SK-N-SH (cell line): ENCODE results near the gene ASCC2. TPM values are rescaled to one million over a fixed set of nuclear protein-coding genes. Genes with fewer than 3 reads are reported as not detected.
"Not testable (repeated sequence)": the region's sequence is repeated elsewhere in the genome, so short reads cannot be mapped to it uniquely, and the experiment has no call there.

Source experiments
- CTCF ChIA-PET: fragments of 300-600, 350-600 bp; formaldehyde crosslinking; extraction: SDS; loops from one replicate; lab custom pipeline; 2021; lab: Yijun Ruan, JAX
- POLR2A ChIA-PET: fragments of 350-600 bp; sonication (Branson Sonifier 250); formaldehyde crosslinking; extraction: SDS; loops from one replicate; lab custom pipeline; 2020; ENCODE audit warnings: antibody characterized with exemption, inconsistent platforms; lab: Yijun Ruan, JAX
- DNase-seq: peaks from one replicate; pipeline ENCODE4 v3.0.0; 2012
- H2AFZ ChIP-seq: fragments of 200-600 bp; sonication (generic); 2 replicates; pipeline ENCODE4 v1.8.1; 2016; ENCODE audit warnings: antibody characterized with exemption, mild to moderate bottlenecking, low read depth
- H3F3A ChIP-seq: fragments of 200-600 bp; sonication (generic); replicated peaks from 2 replicates; pipeline ENCODE3; 2016; ENCODE audit warnings: antibody characterized with exemption, mild to moderate bottlenecking; ENCODE audit not compliant: insufficient read depth
- H3K27ac ChIP-seq, 2 experiments: fragments of 200-500 bp in 1 of 2; fragments of 200-600 bp in 1 of 2; sonication (Bioruptor generic) in 1 of 2; sonication (generic), shearing (Covaris generic) in 1 of 2; 2 replicates each; pipeline versions ENCODE4 v1.5.1 to v1.6.1; 2014 to 2016; ENCODE audit warnings: low read depth in 2 of 2, inconsistent platforms in 1 of 2, low read length in 1 of 2, mild to moderate bottlenecking in 1 of 2, mixed read lengths in 1 of 2
- H3K27me3 ChIP-seq: fragments of 200-600 bp; sonication (generic), shearing (Covaris generic); 2 replicates; pipeline ENCODE4 v1.6.1; 2016; ENCODE audit warnings: mixed run types; ENCODE audit not compliant: insufficient read depth
- H3K36me3 ChIP-seq, 2 experiments: fragments of 200-500 bp in 1 of 2; fragments of 200-600 bp in 1 of 2; sonication (Bioruptor generic) in 1 of 2; sonication (generic) in 1 of 2; replicated peaks in 1 of 2; 2 replicates each; pipeline versions ENCODE3 to v1.5.1; 2014 to 2016; ENCODE audit warnings: low read length in 1 of 2, mild to moderate bottlenecking in 1 of 2; ENCODE audit not compliant: insufficient read depth in 2 of 2, control insufficient read depth in 1 of 2
- H3K4me1 ChIP-seq, 2 experiments: fragments of 200-500 bp in 1 of 2; fragments of 200-600 bp in 1 of 2; sonication (Bioruptor generic) in 1 of 2; sonication (generic), shearing (Covaris generic) in 1 of 2; 2 replicates each; pipeline versions ENCODE4 v1.5.1 to v1.6.1; 2014 to 2016; ENCODE audit warnings: low read depth in 1 of 2, low read length in 1 of 2, mixed run types in 1 of 2; ENCODE audit not compliant: insufficient read depth in 2 of 2, control insufficient read depth in 1 of 2
- H3K4me2 ChIP-seq: fragments of 200-600 bp; sonication (generic), shearing (Covaris generic); 2 replicates; pipeline ENCODE4 v1.6.1; 2017; ENCODE audit warnings: mixed run types
- H3K4me3 ChIP-seq, 2 experiments: fragments of 200-500 bp in 1 of 2; fragments of 200-600 bp in 1 of 2; sonication (Bioruptor generic) in 1 of 2; sonication (generic), shearing (Covaris generic) in 1 of 2; 2 replicates each; pipeline versions ENCODE4 v1.5.1 to v1.8.1; 2014 to 2016; ENCODE audit warnings: low read depth in 2 of 2, inconsistent platforms in 1 of 2, low read length in 1 of 2, mild to moderate bottlenecking in 1 of 2, mixed read lengths in 1 of 2, moderate library complexity in 1 of 2
- H3K79me2 ChIP-seq: fragments of 200-600 bp; sonication (generic); 2 replicates; pipeline ENCODE4 v1.8.1; 2017; ENCODE audit warnings: mild to moderate bottlenecking; ENCODE audit not compliant: insufficient read depth
- H3K9ac ChIP-seq: fragments of 200-600 bp; sonication (generic); 2 replicates; pipeline ENCODE4 v1.6.1; 2017; ENCODE audit warnings: mixed run types
- H3K9me2 ChIP-seq: fragments of 200-600 bp; sonication (generic); 2 replicates; pipeline ENCODE4 v1.6.1; 2017; ENCODE audit warnings: mixed run types
- H3K9me3 ChIP-seq: fragments of 200-600 bp; sonication (generic); 2 replicates; pipeline ENCODE4 v1.6.1; 2017; ENCODE audit warnings: mixed run types, mild to moderate bottlenecking, moderate library complexity
- H4K20me1 ChIP-seq: fragments of 200-600 bp; sonication (generic); 2 replicates; pipeline ENCODE4 v1.6.1; 2017; ENCODE audit warnings: mild to moderate bottlenecking, mixed run types; ENCODE audit not compliant: insufficient read depth
- CHD2 ChIP-seq: fragments of 150-350 bp; IDR thresholded peaks from 2 replicates; pipeline ENCODE4 v1.6.1; 2018; ENCODE audit warnings: low read length; ENCODE audit not compliant: partially characterized antibody
- EP300 ChIP-seq, 2 experiments: IDR thresholded peaks; 2 replicates each; pipeline versions ENCODE4 v1.4.0 to v1.6.1; 2012; ENCODE audit warnings: borderline replicate concordance in 1 of 2, low read depth in 1 of 2, low read length in 1 of 2
- FOSL2 ChIP-seq: IDR thresholded peaks from 2 replicates; pipeline ENCODE4 v1.4.0; 2012; ENCODE audit warnings: low read depth, mild to moderate bottlenecking, moderate library complexity, borderline replicate concordance
- GABPA ChIP-seq: IDR thresholded peaks from 2 replicates; pipeline ENCODE4 v1.4.0; 2012; ENCODE audit warnings: low read depth, mild to moderate bottlenecking
- MAX ChIP-seq: IDR thresholded peaks from 2 replicates; pipeline ENCODE4 v1.4.0; 2012; ENCODE audit warnings: low read depth
- MEF2A ChIP-seq: IDR thresholded peaks from 2 replicates; pipeline ENCODE4 v1.4.0; 2012; ENCODE audit warnings: low read depth, borderline replicate concordance
- NRF1 ChIP-seq: IDR thresholded peaks from 2 replicates; pipeline ENCODE4 v1.6.1; 2012; ENCODE audit warnings: low read depth, mild to moderate bottlenecking, low read length
- RCOR1 ChIP-seq: fragments of 150-350 bp; IDR thresholded peaks from 2 replicates; pipeline ENCODE4 v1.6.1; 2017; ENCODE audit warnings: antibody characterized with exemption, low read length
- RFX5 ChIP-seq: IDR thresholded peaks from 2 replicates; pipeline ENCODE4 v1.6.1; 2012; ENCODE audit warnings: mild to moderate bottlenecking, improper control_type of control experiment, low read length
- SMC3 ChIP-seq: IDR thresholded peaks from 2 replicates; pipeline ENCODE4 v1.6.1; 2012; ENCODE audit warnings: low read depth, low read length, improper control_type of control experiment
- USF1 ChIP-seq: IDR thresholded peaks from 2 replicates; pipeline ENCODE4 v1.4.0; 2012; ENCODE audit warnings: low read depth, borderline replicate concordance
- WGBS: methylation state at CpG from one replicate; pipeline ENCODE4 v1.1.6; 2017; ENCODE audit warnings: low lambda C conversion rate; 5-methylcytosine and 5-hydroxymethylcytosine counted together
- polyA plus RNA-seq, 3 experiments: library from polyadenylated mRNA; depleted of rRNA; stranded (reverse); fragments of >200 nt; gene quantifications; 2 replicates each; pipeline ENCODE4 v1.2.3, GENCODE V29; 2012

Gene ASCC2
- polyA plus RNA-seq, 1 of the 3 experiments (the other 2 are of a cell fraction): 82.0 TPM

GRCh38 chr22:29840498-29840897, 2.4 kb upstream of the ASCC2 start:
- H3K27ac ChIP-seq: no peak overlapping the region
- no peaks in the 10 kb centered on the region for H3K27me3 ChIP-seq
- no peak for DNase-seq
- no peak overlapping the region for H2AFZ ChIP-seq
- POLR2A ChIA-PET: no interaction called here
- peaks cover 8% of the 10 kb centered on the region for H3F3A ChIP-seq
- no peaks in the 10 kb centered on the region for H3K9me3 ChIP-seq
- CTCF ChIA-PET: interaction anchor here (1.1 kb wide), 1 partner anchor 165 kb away, joined by 4 read pairs; no protein-coding TSS in a partner anchor
- no peak overlapping the region for H3K4me2 ChIP-seq
- TF ChIP-seq SMC3 (no peak), MAX (no peak)
- H3K9ac ChIP-seq: no peak overlapping the region
- H4K20me1 ChIP-seq: no peaks in the 10 kb centered on the region
- H3K79me2 ChIP-seq: peaks cover 25% of the 10 kb centered on the region
- no peaks in the 10 kb centered on the region for H3K36me3 ChIP-seq
- H3K4me1 ChIP-seq: peaks cover 6 to 7% of the 10 kb centered on the region in 2 experiments; a peak in 2 of 4 replicates
- no peaks in the 10 kb centered on the region for H3K9me2 ChIP-seq
- H3K4me3 ChIP-seq: no peak overlapping the region

GRCh38 chr22:29839039-29839438, 965 bp upstream of the ASCC2 start:
- CTCF ChIA-PET: no interaction called here
- H3K4me2 ChIP-seq: no peak overlapping the region

GRCh38 chr22:29838599-29838956, 504 bp upstream of the ASCC2 start:
- Histone ChIP-seq H3K36me3 (peaks cover 5 to 8% of the 10 kb centered on the region in 2 experiments), H3K27ac (peak overlapping the region; percentile 66 to 86), H3K9me2 (no peaks in the 10 kb centered on the region), H3K27me3 (no peaks in the 10 kb centered on the region), H3K4me2 (peak overlapping the region; percentile 85), H3F3A (peaks cover 8% of the 10 kb centered on the region), H4K20me1 (no peaks in the 10 kb centered on the region), H3K9me3 (no peaks in the 10 kb centered on the region), H3K79me2 (peaks cover 42% of the 10 kb centered on the region), H2AFZ (peak overlapping the region; percentile 86), H3K4me1 (peaks cover 6 to 7% of the 10 kb centered on the region in 2 experiments; a peak in 2 of 4 replicates), H3K4me3 (peak overlapping the region; percentile 87 to 92), H3K9ac (peak overlapping the region; percentile 50; the same call in 1 of the 2 replicates)
- 44% methylated on average over 5 of the region's 5 CpGs for WGBS
- POLR2A ChIA-PET: interaction anchor here (0.8 to 1.2 kb wide), 2 partner anchors 72 to 141 kb away, joined by 3 read pairs; partner anchors contain the start of gene ZMAT5
- TF ChIP-seq GABPA (no peak), EP300 (IDR thresholded peaks at IDR 0.05; ENCODE audit: borderline replicate concordance in 1 of 2, low read depth in 1 of 2, low read length in 1 of 2) (no peak)
- CTCF ChIA-PET: no interaction called here
- peak; percentile 30 for DNase-seq

More at GRCh38 chr22:29839039-29839438, 965 bp upstream of the ASCC2 start:
- Histone ChIP-seq H3K9ac (no peak overlapping the region), H3K4me3 (no peak overlapping the region), H3K36me3 (peaks cover 2 to 3% of the 10 kb centered on the region in 2 experiments), H4K20me1 (no peaks in the 10 kb centered on the region), H3K27me3 (no peaks in the 10 kb centered on the region), H3K9me2 (no peaks in the 10 kb centered on the region), H3K4me1 (peaks cover 6 to 7% of the 10 kb centered on the region in 2 experiments; a peak in 2 of 4 replicates), H2AFZ (no peak overlapping the region; the same call in 1 of the 2 replicates), H3K9me3 (no peaks in the 10 kb centered on the region), H3K79me2 (peaks cover 37% of the 10 kb centered on the region), H3F3A (peaks cover 8% of the 10 kb centered on the region), H3K27ac (peak overlapping the region; percentile 66 to 86; a peak in 2 of 4 replicates)
- WGBS: 60% methylated on average over 1 of the region's 1 CpG
- POLR2A ChIA-PET: no interaction called here
- DNase-seq: no peak
- TF ChIP-seq NRF1: no peak
- TF ChIP-seq RFX5: no peak
- TF ChIP-seq RCOR1: no peak
- TF ChIP-seq EP300 (IDR thresholded peaks at IDR 0.05; ENCODE audit: borderline replicate concordance in 1 of 2, low read depth in 1 of 2, low read length in 1 of 2): no peak
- no peak for TF ChIP-seq MEF2A
- TF ChIP-seq FOSL2: no peak
- no peak for TF ChIP-seq USF1
- TF ChIP-seq CHD2: no peak
- TF ChIP-seq SMC3: no peak

- H2AFZ ChIP-seq, H3K9ac ChIP-seq, H3F3A ChIP-seq, DNase-seq, H3K9me3 ChIP-seq, H3K27me3 ChIP-seq, H3K27ac ChIP-seq, POLR2A ChIA-PET, H3K9me2 ChIP-seq, H4K20me1 ChIP-seq: not testable (repeated sequence)
- Histone ChIP-seq H3K79me2 (peaks cover 51% of the 10 kb centered on the region), H3K36me3 (peaks cover 13 to 17% of the 10 kb centered on the region in 2 experiments), H3K4me1 (peaks cover 0 to 11% of the 10 kb centered on the region in 2 experiments; a peak in 2 of 4 replicates), H3K4me2 (peak overlapping the region; percentile 85), H3K4me3 (peak overlapping the region; percentile 87 to 92)
- CTCF ChIA-PET: interaction anchor here (0.7 to 1.2 kb wide), 4 partner anchors 24 to 168 kb away, joined by 3 to 4 read pairs (median 4); no protein-coding TSS in a partner anchor
- 88% methylated on average over 17 of the region's 18 CpGs for WGBS
Measured at GRCh38 chr22:29836791-29837370, 1.2 kb downstream of the ASCC2 start.
